ENCODE measurements around the gene C1GALT1. TPM values are rescaled to one million over a fixed set of nuclear protein-coding genes. Genes with fewer than 3 reads are reported as not detected.
A peak's percentile ranks its signal among the peaks of the same experiment; 100 is the strongest.

The C1GALT1 gene
- total and polyA plus RNA-seq, 5 experiments from 2014 or later, result 41.7 to 72.6 (median 64.6) TPM

DNA sequence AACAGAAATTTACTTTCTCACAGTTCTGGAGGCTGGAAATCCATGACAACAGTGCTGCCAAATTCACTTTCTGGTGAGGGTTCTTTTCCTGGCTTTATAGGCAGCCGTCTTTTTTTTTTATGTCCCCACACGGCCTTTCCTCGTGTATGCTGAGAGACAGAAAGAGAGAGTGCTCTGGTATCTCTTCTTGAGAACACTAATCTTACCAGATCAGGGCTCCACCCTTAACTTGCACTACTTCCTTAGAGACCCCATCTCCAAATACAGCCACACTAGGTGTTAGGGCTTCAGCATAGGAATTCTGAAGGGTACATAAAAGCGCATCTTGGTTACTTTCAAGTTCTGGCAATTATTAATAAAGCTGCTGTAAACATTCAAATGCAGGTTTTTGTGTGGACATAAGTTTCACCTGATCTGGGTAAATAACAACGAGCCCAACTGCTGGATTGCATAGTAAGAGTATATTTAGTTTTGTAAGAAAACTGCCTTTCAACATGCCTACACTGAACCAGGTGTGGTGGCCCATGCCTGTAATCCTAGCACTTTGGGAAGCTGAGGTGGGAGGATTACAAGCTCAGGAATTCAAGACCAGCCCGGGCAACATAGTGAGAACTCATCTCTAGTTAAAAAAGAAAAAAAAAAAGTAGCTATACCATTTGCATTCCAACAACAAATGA lies 8.2 kb upstream of the C1GALT1 start:
- Mint-ChIP-seq H3K27me3 (no peaks in the 10 kb centered on the region), H3K9me3 (peaks cover 9 to 41% (median 21%) of the 10 kb centered on the region in 9 donors), H3K4me3 (no peak overlapping the region), H3K27ac (peak overlapping the region in 2 of 10 donors; percentile 15 to 22), H3K4me1 (peaks cover 18 to 60% (median 35%) of the 10 kb centered on the region in 4 donors), H3K36me3 (peaks cover 7 to 39% (median 22%) of the 10 kb centered on the region in 3 donors)
- ATAC-seq (no peak), DNase-seq (no peak)
- POLR2A ChIA-PET, result interaction anchor here (1.6 to 2.9 kb wide), 2 partner anchors 8 to 9 kb away, joined by 8 to 9 read pairs; partner anchors contain the start of gene C1GALT1

DNA sequence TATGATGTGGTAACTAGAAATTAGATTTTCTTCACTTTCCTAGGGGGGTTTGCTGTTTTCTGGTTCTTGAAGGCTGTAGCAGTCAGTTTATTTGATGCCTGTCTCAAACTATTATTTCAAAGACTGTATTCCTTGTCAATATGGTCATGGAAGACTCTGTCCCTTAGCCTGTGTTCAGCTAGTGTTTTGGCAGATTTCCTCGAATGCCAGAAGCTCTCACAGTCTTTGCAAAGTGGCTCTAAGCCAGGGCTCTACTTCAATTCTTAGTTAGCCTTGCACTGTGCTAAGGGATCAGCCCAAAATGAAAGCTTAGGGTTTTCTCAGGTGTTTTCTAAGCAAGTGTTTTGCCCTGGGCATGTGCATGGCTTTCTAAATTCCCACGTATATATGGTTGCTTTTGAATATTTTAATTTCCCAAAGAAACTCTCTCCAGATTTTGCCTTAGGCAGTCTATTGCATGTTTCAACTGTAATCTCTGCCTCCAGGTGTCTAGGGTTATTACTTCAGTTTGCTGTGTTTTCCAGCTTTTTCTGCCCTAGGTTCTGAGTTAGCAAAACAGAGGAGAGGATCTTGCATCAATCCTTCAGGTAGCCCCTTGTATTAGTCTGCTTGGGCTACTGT lies 7.2 kb upstream of the C1GALT1 start:
- ATAC-seq (no peak), DNase-seq (no peak)
- Mint-ChIP-seq H3K27ac (peak overlapping the region in 2 of 10 donors; percentile 15 to 43), H3K4me1 (peaks cover 18 to 51% (median 34%) of the 10 kb centered on the region in 4 donors), H3K4me3 (no peak overlapping the region), H3K27me3 (no peaks in the 10 kb centered on the region), H3K36me3 (peaks cover 5 to 28% (median 22%) of the 10 kb centered on the region in 3 donors), H3K9me3 (peaks cover 7 to 33% (median 15%) of the 10 kb centered on the region in 9 donors)
- POLR2A ChIA-PET, result interaction anchor here (0.7 to 2.9 kb wide), 2 partner anchors 10 to 18 kb away, joined by 3 to 9 read pairs; no protein-coding TSS in a partner anchor

DNA sequence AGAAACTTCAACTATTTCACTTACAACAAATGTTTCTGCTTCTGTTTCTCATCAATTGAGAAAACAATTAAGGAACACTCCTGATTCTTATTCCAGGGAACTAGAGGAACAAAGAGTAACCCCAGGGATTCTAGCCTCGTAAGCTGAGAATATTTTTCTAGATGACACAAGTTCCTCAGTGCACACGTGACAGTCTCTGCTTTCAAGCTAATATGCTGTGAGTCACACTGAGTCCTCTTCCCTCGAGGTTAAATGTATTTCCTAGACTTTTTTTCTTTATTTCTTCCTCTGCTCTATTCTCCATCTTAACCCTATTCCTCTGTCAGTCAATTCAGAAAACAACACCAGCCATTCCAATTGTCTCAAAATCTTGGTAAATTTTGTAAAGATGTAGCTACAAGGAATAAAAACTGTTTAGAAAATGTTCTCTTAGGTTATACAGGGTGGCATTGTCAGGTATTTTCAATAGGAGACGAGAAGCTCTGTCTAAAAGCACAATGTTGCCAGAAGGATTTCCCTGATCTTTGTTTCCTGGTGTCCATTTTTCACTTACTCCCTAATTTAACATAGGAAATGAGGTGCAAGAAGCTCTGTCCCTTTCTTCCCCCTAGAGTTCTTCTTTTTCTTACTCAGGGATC lies 5.8 kb upstream of the C1GALT1 start:
- Mint-ChIP-seq H3K4me3 (peak overlapping the region in 7 of 10 donors; percentile 4 to 63 (median 21)), H3K27ac (peak overlapping the region in 5 of 10 donors; percentile 1 to 57 (median 30)), H3K27me3 (no peaks in the 10 kb centered on the region), H3K9me3 (peaks cover 5 to 22% (median 13%) of the 10 kb centered on the region in 9 donors), H3K4me1 (peaks cover 22 to 51% (median 38%) of the 10 kb centered on the region in 4 donors), H3K36me3 (peaks cover 5 to 20% (median 19%) of the 10 kb centered on the region in 3 donors)
- POLR2A ChIA-PET, result interaction anchor here (1.6 to 2.9 kb wide), 2 partner anchors 12 to 19 kb away, joined by 5 to 9 read pairs; no protein-coding TSS in a partner anchor
- ATAC-seq, result peak; percentile 45 to 70
- DNase-seq, result no peak

DNA sequence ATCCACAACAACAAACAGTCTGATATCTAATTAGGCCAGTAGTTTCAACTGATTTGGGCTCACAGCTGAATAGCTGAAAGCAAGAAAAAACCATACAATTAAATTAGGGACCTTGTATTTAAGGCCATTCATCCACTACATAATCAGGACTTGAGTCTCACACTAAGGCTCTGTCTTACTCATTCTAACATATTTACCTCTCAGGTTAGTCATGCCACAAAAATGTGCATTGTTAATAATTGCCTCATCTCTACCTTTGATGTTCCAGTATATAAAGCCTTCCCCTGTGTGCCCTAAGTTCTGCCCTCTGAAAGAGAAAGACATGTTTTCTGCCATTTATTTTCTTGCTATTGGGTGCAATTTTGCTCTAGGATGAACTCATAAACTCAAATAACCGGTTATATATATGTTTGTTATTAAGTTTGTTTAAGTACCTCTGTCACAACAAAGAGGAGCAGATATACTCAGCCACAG lies 5.3 kb upstream of the C1GALT1 start:
- Mint-ChIP-seq H3K36me3 (peaks cover 5 to 18% (median 16%) of the 10 kb centered on the region in 3 donors), H3K9me3 (peaks cover 0 to 18% (median 12%) of the 10 kb centered on the region in 9 donors), H3K4me3 (peak overlapping the region in 4 of 10 donors; percentile 4 to 63 (median 15)), H3K27ac (peak overlapping the region in 4 of 10 donors; percentile 0 to 57 (median 24)), H3K4me1 (peaks cover 22 to 50% (median 37%) of the 10 kb centered on the region in 4 donors), H3K27me3 (no peaks in the 10 kb centered on the region)
- no peak for ATAC-seq
- DNase-seq, result no peak
- POLR2A ChIA-PET, result interaction anchor here (1.6 to 1.7 kb wide), 2 partner anchors 13 to 19 kb away, joined by 5 to 7 read pairs; no protein-coding TSS in a partner anchor

DNA sequence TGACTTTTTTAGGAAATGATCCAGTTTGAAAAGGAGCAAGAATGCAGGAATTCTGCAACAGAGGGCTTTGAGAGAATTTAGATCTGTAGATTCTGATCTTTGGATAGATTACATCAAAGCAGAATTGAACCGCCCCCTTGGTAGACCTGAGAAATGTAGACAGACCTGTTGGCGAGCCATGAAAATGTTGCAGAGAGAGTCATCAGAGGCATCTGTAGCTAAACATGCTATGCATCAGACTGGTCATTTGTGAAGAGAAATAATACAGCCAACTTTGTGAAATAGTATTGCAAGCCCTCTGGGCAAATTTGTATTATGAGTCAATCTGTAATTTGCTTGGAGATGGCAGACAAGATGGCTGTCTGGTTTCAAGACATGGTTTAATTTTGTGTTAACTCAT lies 4.3 kb upstream of the C1GALT1 start:
- H3K9me3 Mint-ChIP-seq, result peaks cover 0 to 8% (median 3%) of the 10 kb centered on the region in 9 donors
- no peak for DNase-seq
- H3K4me3 Mint-ChIP-seq, result no peak overlapping the region
- H3K36me3 Mint-ChIP-seq, result peaks cover 5 to 13% (median 6%) of the 10 kb centered on the region in 3 donors
- peak overlapping the region in 1 of 10 donors; percentile 25 for H3K27ac Mint-ChIP-seq
- H3K4me1 Mint-ChIP-seq, result peaks cover 17 to 44% (median 29%) of the 10 kb centered on the region in 4 donors
- POLR2A ChIA-PET, result interaction anchor here (0.9 to 1.7 kb wide), 3 partner anchors 14 to 23 kb away, joined by 3 to 7 read pairs (median 4); no protein-coding TSS in a partner anchor
- no peaks in the 10 kb centered on the region for H3K27me3 Mint-ChIP-seq
- no peak for ATAC-seq

DNA sequence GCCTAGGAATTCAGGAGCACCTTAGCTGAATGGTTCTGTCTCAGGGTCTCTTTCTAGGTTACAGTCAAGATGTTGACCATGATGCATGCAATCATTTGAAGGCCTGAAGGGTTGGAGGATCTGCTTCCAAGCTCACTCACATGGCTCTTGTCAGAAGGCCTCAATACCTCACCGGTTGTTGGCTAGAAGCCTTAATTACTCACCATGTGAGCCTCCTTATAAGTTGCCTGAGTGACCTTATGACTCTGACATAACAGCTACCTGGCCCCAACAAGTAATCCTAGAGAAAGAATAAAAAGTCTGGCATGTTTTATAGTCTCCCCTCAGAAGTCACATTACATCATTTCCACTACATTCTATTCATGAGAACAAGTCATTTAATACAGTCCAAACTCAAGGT lies 3.4 kb upstream of the C1GALT1 start:
- Mint-ChIP-seq H3K4me3 (no peak overlapping the region), H3K36me3 (peaks cover 3 to 8% (median 4%) of the 10 kb centered on the region in 3 donors), H3K4me1 (peaks cover 14 to 41% (median 28%) of the 10 kb centered on the region in 4 donors), H3K27me3 (no peaks in the 10 kb centered on the region), H3K9me3 (peaks cover 0 to 7% (median 2%) of the 10 kb centered on the region in 9 donors), H3K27ac (peak overlapping the region in 2 of 10 donors; percentile 15 to 41)
- DNase-seq (no peak), ATAC-seq (no peak)
- POLR2A ChIA-PET, result interaction anchor here (1.2 to 1.7 kb wide), 2 partner anchors 15 to 24 kb away, joined by 4 to 7 read pairs; no protein-coding TSS in a partner anchor

DNA sequence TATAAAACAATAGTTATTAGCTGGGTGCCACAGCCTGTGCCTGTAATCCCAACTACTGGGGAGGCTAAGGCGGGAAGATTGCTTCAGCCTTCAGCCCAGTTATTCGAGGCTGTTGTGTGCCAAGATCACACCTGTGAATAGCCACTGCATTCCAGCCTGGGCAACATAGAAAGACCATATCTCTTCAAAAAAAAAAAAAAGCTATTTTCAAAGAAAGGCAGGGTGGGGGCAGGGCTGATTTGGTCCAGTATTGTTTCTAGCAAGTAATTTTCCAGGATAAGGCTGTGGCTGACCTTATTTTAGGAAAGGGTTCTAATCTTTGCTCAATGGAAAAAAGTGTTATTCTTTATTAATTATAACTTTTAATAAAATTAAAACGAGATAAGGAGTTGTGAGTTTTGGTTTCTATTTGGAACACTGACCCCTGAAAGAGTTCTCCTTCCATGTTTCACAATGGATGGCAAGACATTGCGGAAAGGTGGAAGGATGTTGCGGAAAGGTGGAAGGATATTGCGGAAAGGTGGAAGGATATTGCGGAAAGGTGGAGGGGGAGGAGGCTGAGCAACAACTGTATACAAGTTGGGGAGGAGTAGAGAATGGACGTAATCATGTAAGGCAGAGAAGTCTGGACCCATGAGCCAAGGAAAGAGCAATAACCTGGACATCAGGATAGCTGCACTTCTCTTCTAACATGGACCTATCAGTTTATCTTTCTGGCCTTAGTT lies 1.5 kb upstream of the C1GALT1 start:
- Mint-ChIP-seq H3K4me3 (peak overlapping the region; percentile 62 to 99 (median 95)), H3K27ac (peak overlapping the region; percentile 86 to 99 (median 98))
- POLR2A ChIA-PET, result interaction anchor here (0.7 to 4.7 kb wide), 25 partner anchors 8 to 1158 kb away, joined by 3 to 96 read pairs (median 5); partner anchors contain the start of gene UMAD1

DNA sequence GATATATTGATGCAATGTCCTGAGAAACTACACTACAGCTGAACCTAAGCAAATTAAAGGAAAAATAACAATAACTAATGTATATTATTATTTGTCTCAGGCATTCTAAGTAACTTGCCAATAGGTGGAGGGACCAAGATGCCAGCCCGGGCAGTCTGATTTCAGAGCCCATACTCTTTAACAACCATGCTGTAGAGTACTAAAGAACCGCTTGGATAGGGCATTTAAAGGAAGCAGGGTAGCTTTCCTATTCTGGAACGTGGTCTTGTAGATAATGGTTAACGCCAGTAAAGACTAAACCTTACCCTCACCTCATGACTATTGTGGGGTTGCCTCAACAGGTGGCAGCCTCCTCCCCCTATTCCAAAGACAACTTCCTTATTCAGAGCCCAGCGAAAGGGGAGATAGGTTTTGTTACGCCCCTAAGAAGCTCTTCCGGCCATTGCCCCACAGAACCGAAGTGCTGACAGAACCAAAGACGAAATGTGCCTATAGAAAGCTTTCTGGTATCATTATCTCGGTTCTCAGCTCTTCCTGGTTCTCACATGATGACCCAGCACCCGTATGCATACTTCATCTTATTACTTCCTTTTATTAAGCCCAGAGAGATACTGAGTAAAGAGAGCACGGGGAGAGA lies 707 bp upstream of the C1GALT1 start:
- Mint-ChIP-seq H3K36me3 (peaks cover 0 to 10% (median 0%) of the 10 kb centered on the region in 3 donors), H3K27ac (peak overlapping the region; percentile 86 to 99 (median 98)), H3K9me3 (no peaks in the 10 kb centered on the region), H3K4me1 (peaks cover 13 to 18% (median 16%) of the 10 kb centered on the region in 4 donors), H3K27me3 (no peaks in the 10 kb centered on the region), H3K4me3 (peak overlapping the region; percentile 88 to 100 (median 96))
- ATAC-seq, result peak; percentile 48 to 51
- peak in 7 of 10 donors; percentile 12 to 78 (median 54) for DNase-seq
- POLR2A ChIA-PET, result interaction anchor here (0.6 to 4.7 kb wide), 31 partner anchors 8 to 627 kb away, joined by 3 to 96 read pairs (median 5); partner anchors contain the start of genes COL28A1, MIOS and UMAD1

More for the DNA sequence above, 1.5 kb upstream of the C1GALT1 start:
- H3K27me3 Mint-ChIP-seq, result no peaks in the 10 kb centered on the region
- ATAC-seq (no peak), DNase-seq (no peak)
- no peaks in the 10 kb centered on the region for H3K9me3 Mint-ChIP-seq
- H3K4me1 Mint-ChIP-seq, result peaks cover 17 to 24% (median 19%) of the 10 kb centered on the region in 4 donors
- peaks cover 0 to 7% (median 0%) of the 10 kb centered on the region in 3 donors for H3K36me3 Mint-ChIP-seq

DNA sequence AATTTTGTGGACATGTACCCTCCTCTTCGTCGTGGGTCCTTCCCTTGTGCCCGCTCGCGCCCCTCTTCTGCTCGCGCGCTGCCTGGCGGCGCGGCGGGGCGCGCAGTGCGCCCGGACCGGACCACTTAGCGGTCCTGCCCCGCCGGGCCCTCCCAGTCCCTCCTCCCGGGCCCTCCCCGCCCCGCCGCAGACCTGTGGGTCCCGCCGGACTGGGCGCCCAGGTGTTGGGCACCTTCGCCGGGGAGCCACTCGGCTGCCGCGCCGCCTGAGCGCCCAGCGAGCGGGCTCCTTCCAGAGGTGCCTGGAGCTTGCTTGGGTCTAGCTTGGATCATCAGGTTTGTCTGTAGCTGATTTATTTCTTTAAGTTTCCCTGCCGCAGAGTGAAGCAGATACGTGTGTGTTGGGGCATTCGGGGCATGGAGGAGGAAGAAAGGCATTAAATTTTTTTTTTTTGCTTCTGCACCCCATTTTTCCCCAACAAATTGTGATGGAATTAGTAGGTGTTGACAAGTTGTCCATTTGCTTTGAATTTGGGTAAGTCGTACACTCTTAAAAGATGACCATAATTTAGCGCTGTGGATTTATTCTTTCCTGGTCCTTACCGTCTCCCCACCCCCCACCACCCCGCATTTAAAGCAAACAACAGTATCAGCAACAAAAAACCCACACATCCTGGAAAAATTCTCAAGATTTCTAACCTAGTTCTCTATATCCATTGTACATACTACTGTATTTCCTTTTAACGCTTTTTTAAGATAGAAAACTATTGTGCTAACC lies 905 bp downstream of the C1GALT1 start:
- Mint-ChIP-seq H3K36me3 (peaks cover 0 to 10% (median 0%) of the 10 kb centered on the region in 3 donors), H3K4me3 (peak overlapping the region; percentile 91 to 100 (median 96)), H3K27ac (peak overlapping the region in 9 of 10 donors; percentile 36 to 99 (median 93)), H3K9me3 (no peaks in the 10 kb centered on the region), H3K27me3 (no peaks in the 10 kb centered on the region), H3K4me1 (peaks cover 7 to 15% (median 7%) of the 10 kb centered on the region in 4 donors)
- ATAC-seq (peak; percentile 4 to 17), DNase-seq (peak in 7 of 10 donors; percentile 18 to 67 (median 43))
- POLR2A ChIA-PET, result interaction anchor here (0.7 to 4.7 kb wide), 16 partner anchors 15 to 357 kb away, joined by 3 to 96 read pairs (median 6); partner anchors contain the start of gene COL28A1

DNA sequence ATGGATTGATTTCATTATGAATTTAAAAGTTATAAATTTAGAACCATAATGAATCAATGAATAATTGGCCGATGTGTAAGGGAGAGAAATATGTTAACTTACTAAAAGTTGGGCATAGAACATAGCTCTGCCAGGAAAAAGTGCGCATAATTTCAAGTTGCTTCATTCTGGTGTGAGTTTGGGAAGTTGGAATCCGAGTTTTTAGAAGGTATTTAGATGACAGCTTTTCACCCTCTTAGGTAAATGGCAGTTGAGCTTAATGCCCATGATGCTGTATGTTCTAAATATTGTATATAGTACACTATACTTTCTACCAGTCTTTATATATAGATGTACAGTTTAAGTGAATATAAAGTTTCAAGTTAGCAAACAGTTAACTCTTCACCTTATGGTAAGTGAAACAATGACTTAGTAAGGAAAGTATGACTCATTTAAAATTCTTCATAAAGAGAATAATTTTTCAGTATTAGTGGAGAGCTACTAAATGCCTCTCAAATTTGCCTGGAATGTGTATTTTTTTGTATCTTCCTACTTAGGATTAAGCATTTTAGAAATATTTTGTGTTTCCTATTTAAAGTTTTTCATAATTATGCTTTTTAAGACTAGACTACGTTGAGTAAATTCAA lies 1.6 kb downstream of the C1GALT1 start:
- H3K9me3 Mint-ChIP-seq, result no peaks in the 10 kb centered on the region
- peaks cover 7 to 16% (median 11%) of the 10 kb centered on the region in 4 donors for H3K4me1 Mint-ChIP-seq
- ATAC-seq (no peak), DNase-seq (no peak)
- H3K27me3 Mint-ChIP-seq, result no peaks in the 10 kb centered on the region
- peak overlapping the region in 9 of 10 donors; percentile 36 to 99 (median 88) for H3K27ac Mint-ChIP-seq
- peaks cover 0 to 10% (median 0%) of the 10 kb centered on the region in 3 donors for H3K36me3 Mint-ChIP-seq
- H3K4me3 Mint-ChIP-seq, result peak overlapping the region in 9 of 10 donors; percentile 91 to 100 (median 96)
- POLR2A ChIA-PET, result interaction anchor here (0.7 to 4.7 kb wide), 10 partner anchors 16 to 357 kb away, joined by 3 to 96 read pairs (median 9); no protein-coding TSS in a partner anchor
